IMR-90 (cell line): ENCODE measurements around the gene CCDC77. TPM values are rescaled to one million over a fixed set of nuclear protein-coding genes. Genes with fewer than 3 reads are reported as not detected.

Source experiments
- ATAC-seq: fragments of 200-7000 bp; cut with Tn5 transposase; 2 replicates; pipeline ENCODE4 v1.9.1; 2020; ENCODE audit warnings: low read depth, mild to moderate bottlenecking, moderate library complexity
- BruUV-seq: library from RNA; stranded (reverse); fragments of 400-500 nt; replicated peaks from 2 replicates; lab custom pipeline; 2021; lab: Mats Ljungman, UMichigan
- CTCF ChIA-PET: fragments of 300-600 bp; formaldehyde crosslinking; extraction: SDS; loops from one replicate; lab custom pipeline; 2021; ENCODE audit warnings: antibody characterized with exemption; lab: Yijun Ruan, JAX
- POLR2A ChIA-PET: fragments of 300-600 bp; sonication (Branson Sonifier 250); formaldehyde crosslinking; loops from one replicate; lab custom pipeline; 2022; ENCODE audit warnings: antibody characterized with exemption; ENCODE audit not compliant: unreplicated experiment; lab: Charles Lee
- DNase-seq: peaks from one replicate; pipeline ENCODE4 v3.0.0; 2013
- H2AFZ ChIP-seq: replicated peaks from 2 replicates; pipeline ENCODE3; 2013; ENCODE audit warnings: low read length, mild to moderate bottlenecking; ENCODE audit not compliant: poor library complexity
- H2AK5ac ChIP-seq: 2 replicates; pipeline ENCODE4 v1.6.1; 2013; ENCODE audit warnings: low read depth, low read length, inconsistent platforms
- H2AK9ac ChIP-seq: replicated peaks from 2 replicates; pipeline ENCODE3; 2013; ENCODE audit warnings: mild to moderate bottlenecking, low read depth, low read length, moderate library complexity; ENCODE audit not compliant: poor library complexity
- H2BK120ac ChIP-seq: 2 replicates; pipeline ENCODE4 v1.6.1; 2013; ENCODE audit warnings: low read depth, low read length, inconsistent platforms
- H2BK15ac ChIP-seq: 3 replicates; pipeline ENCODE4 v1.6.1; 2013; ENCODE audit warnings: low read depth, low read length, inconsistent platforms
- H2BK20ac ChIP-seq: 2 replicates; pipeline ENCODE4 v1.6.1; 2013; ENCODE audit warnings: low read depth, mild to moderate bottlenecking, inconsistent platforms, low read length, moderate library complexity
- H2BK5ac ChIP-seq: 2 replicates; pipeline ENCODE4 v1.6.1; 2013; ENCODE audit warnings: mild to moderate bottlenecking, low read depth, low read length, inconsistent platforms; ENCODE audit not compliant: poor library complexity, severe bottlenecking
- H3K14ac ChIP-seq: replicated peaks from 2 replicates; pipeline ENCODE4 v1.6.1; 2013; ENCODE audit warnings: low read depth, low read length, inconsistent platforms
- H3K18ac ChIP-seq: 2 replicates; pipeline ENCODE4 v1.6.1; 2013; ENCODE audit warnings: low read depth, low read length, control low read depth
- H3K23ac ChIP-seq: 2 replicates; pipeline ENCODE4 v1.6.1; 2013; ENCODE audit warnings: low read depth, low read length, inconsistent platforms
- H3K27ac ChIP-seq: 2 replicates; pipeline ENCODE4 v1.5.1; 2013; ENCODE audit warnings: mild to moderate bottlenecking, control low read depth, low read length; ENCODE audit not compliant: insufficient read depth
- H3K27me3 ChIP-seq: 2 replicates; pipeline ENCODE4 v1.6.1; 2013; ENCODE audit warnings: low read length; ENCODE audit not compliant: control insufficient read depth, insufficient read depth
- H3K36me3 ChIP-seq: 2 replicates; pipeline ENCODE4 v1.6.1; 2013; ENCODE audit warnings: low read length, mixed read lengths; ENCODE audit not compliant: control insufficient read depth, insufficient read depth
- H3K4ac ChIP-seq: 2 replicates; pipeline ENCODE4 v1.6.1; 2013; ENCODE audit warnings: low read depth, low read length, inconsistent platforms
- H3K4me1 ChIP-seq: 2 replicates; pipeline ENCODE4 v1.6.1; 2013; ENCODE audit warnings: low read length, mixed read lengths; ENCODE audit not compliant: control insufficient read depth, insufficient read depth
- H3K4me2 ChIP-seq: 2 replicates; pipeline ENCODE4 v1.6.1; 2013; ENCODE audit warnings: low read depth, mild to moderate bottlenecking, control low read depth, low read length, moderate library complexity
- H3K4me3 ChIP-seq: 2 replicates; pipeline ENCODE4 v1.5.1; 2013; ENCODE audit warnings: low read depth, mild to moderate bottlenecking, control low read depth, low read length, moderate library complexity; ENCODE audit not compliant: insufficient read depth
- H3K56ac ChIP-seq: 2 replicates; pipeline ENCODE4 v1.6.1; 2013; ENCODE audit warnings: low read length, inconsistent platforms; ENCODE audit not compliant: insufficient read depth; ENCODE audit errors: extremely low read depth
- H3K79me1 ChIP-seq, 2 experiments: 2 replicates each; pipeline ENCODE4 v1.6.1; 2013; ENCODE audit warnings: low read length in 2 of 2, inconsistent platforms in 1 of 2, low read depth in 1 of 2
- H3K9ac ChIP-seq: 2 replicates; pipeline ENCODE4 v1.6.1; 2013; ENCODE audit warnings: low read depth, low read length, control low read depth
- H3K9me1 ChIP-seq: 2 replicates; pipeline ENCODE4 v1.6.1; 2013; ENCODE audit warnings: low read length, inconsistent platforms; ENCODE audit not compliant: insufficient read depth
- H3K9me3 ChIP-seq: 2 replicates; pipeline ENCODE4 v1.6.1; 2013; ENCODE audit warnings: low read length; ENCODE audit not compliant: control insufficient read depth, insufficient read depth
- H4K20me1 ChIP-seq: 2 replicates; pipeline ENCODE4 v1.6.1; 2013; ENCODE audit warnings: low read length, inconsistent platforms; ENCODE audit not compliant: insufficient read depth
- H4K5ac ChIP-seq: 2 replicates; pipeline ENCODE4 v1.6.1; 2013; ENCODE audit warnings: mild to moderate bottlenecking, low read depth, low read length, control low read depth
- H4K8ac ChIP-seq, 2 experiments: 2 replicates each; pipeline ENCODE4 v1.6.1; 2013; ENCODE audit warnings: low read depth in 2 of 2, low read length in 2 of 2, control low read depth in 1 of 2, inconsistent platforms in 1 of 2
- H4K91ac ChIP-seq: 2 replicates; pipeline ENCODE4 v1.6.1; 2013; ENCODE audit warnings: low read depth, low read length, inconsistent platforms; ENCODE audit not compliant: insufficient read depth
- BHLHE40 ChIP-seq: fragments of 150-350 bp; IDR thresholded peaks from 2 replicates; pipeline ENCODE4 v1.6.1; 2016; ENCODE audit warnings: mild to moderate bottlenecking, low read depth, low read length
- CEBPB ChIP-seq: IDR thresholded peaks from 2 replicates; pipeline ENCODE4 v1.6.1; 2012; ENCODE audit warnings: low read depth, low read length, improper control_type of control experiment
- CHD1 ChIP-seq: IDR thresholded peaks from 2 replicates; pipeline ENCODE4 v1.6.1; 2012; ENCODE audit warnings: low read depth, low read length, improper control_type of control experiment
- CTCF ChIP-seq: conservative IDR thresholded peaks from 2 replicates; pipeline ENCODE4 v1.5.1; 2012; ENCODE audit warnings: mild to moderate bottlenecking, low read depth, low read length, improper control_type of control experiment
- FOS ChIP-seq: fragments of 150-350 bp; IDR thresholded peaks from 2 replicates; pipeline ENCODE4 v1.6.1; 2016; ENCODE audit warnings: low read depth, low read length
- MAZ ChIP-seq: IDR thresholded peaks from 2 replicates; pipeline ENCODE4 v1.6.1; 2012; ENCODE audit warnings: low read depth, mild to moderate bottlenecking, low read length, improper control_type of control experiment, moderate library complexity, borderline replicate concordance
- MXI1 ChIP-seq: IDR thresholded peaks from 2 replicates; pipeline ENCODE4 v1.6.1; 2012; ENCODE audit warnings: low read depth, mild to moderate bottlenecking, low read length, moderate library complexity, borderline replicate concordance
- NFE2L2 ChIP-seq: fragments of 150-350 bp; IDR thresholded peaks from 2 replicates; pipeline ENCODE4 v1.6.1; 2016; ENCODE audit warnings: low read depth, mild to moderate bottlenecking, low read length
- RAD21 ChIP-seq: IDR thresholded peaks from 2 replicates; pipeline ENCODE4 v1.6.1; 2012; ENCODE audit warnings: low read length, improper control_type of control experiment
- RCOR1 ChIP-seq: IDR thresholded peaks from 2 replicates; pipeline ENCODE4 v1.6.1; 2012; ENCODE audit warnings: mild to moderate bottlenecking, low read length, improper control_type of control experiment; ENCODE audit not compliant: insufficient replicate concordance
- RFX5 ChIP-seq: IDR thresholded peaks from 2 replicates; pipeline ENCODE4 v1.8.0; 2012; ENCODE audit warnings: low read depth, mild to moderate bottlenecking, low read length, moderate library complexity
- SMC3 ChIP-seq: fragments of 150-350 bp; IDR thresholded peaks from 2 replicates; pipeline ENCODE4 v1.6.1; 2016; ENCODE audit warnings: low read depth, mild to moderate bottlenecking, antibody characterized with exemption, low read length, moderate library complexity
- USF2 ChIP-seq: fragments of 150-350 bp; IDR thresholded peaks from 2 replicates; pipeline ENCODE4 v1.6.1; 2017; ENCODE audit warnings: mild to moderate bottlenecking, antibody characterized with exemption, low read length, low read depth
- WGBS, 2 experiments: methylation state at CpG; one replicate each; pipeline versions ENCODE4 v1.1.5 to v1.1.7; 2013; ENCODE audit warnings: missing lambda C conversion rate in 2 of 2; ENCODE audit not compliant: insufficient read length in 1 of 2; ENCODE audit errors: extremely low coverage in 2 of 2; 5-methylcytosine and 5-hydroxymethylcytosine counted together
- dilution Hi-C: fragments of 300-500 bp; cut with HindIII; formaldehyde crosslinking; loops from one replicate; pipeline ENCODE4 v1.14.3; 2018; ENCODE audit warnings: low sequenced_read_pairs; ENCODE audit not compliant: unreplicated experiment
- in situ Hi-C: fragments of 300-500 bp; cut with MboI; formaldehyde crosslinking; loops from 3 replicates; pipeline ENCODE4 v1.14.3; 2019; ENCODE audit warnings: low sequenced_read_pairs, inconsistent platforms, mixed read lengths
- intact Hi-C: fragments of 100-400 bp; cut with micrococcal nuclease; formaldehyde crosslinking; loops from 2 replicates; pipeline ENCODE4 v1.10.0; 2022
- polyA plus RNA-seq, 3 experiments: library from polyadenylated mRNA; depleted of rRNA; stranded (reverse); fragments of >200 nt; gene quantifications; 2 replicates each; pipeline ENCODE4 v1.2.3, GENCODE V29; 2012; ENCODE audit warnings: low replicate concordance in 1 of 3
- total RNA-seq: library from RNA; depleted of rRNA; stranded (reverse); fragments of >200 nt; gene quantifications from 2 replicates; pipeline ENCODE4 v1.2.3, GENCODE V29; 2012

The CCDC77 gene
- total and polyA plus RNA-seq, 2 of the 4 experiments (the other 2 are of a cell fraction): 6.6 to 7.2 TPM

- no CpG with 5 or more reads among the region's 5 CpGs for WGBS, 2 experiments
- ATAC-seq (no peak), DNase-seq (no peak)
- Histone ChIP-seq H3K36me3 (no peaks in the 10 kb centered on the region), H3K9ac (no peak overlapping the region), H4K5ac (no peak overlapping the region), H3K18ac (no peak overlapping the region), H2BK20ac (no peak overlapping the region), H3K9me1 (no peaks in the 10 kb centered on the region), H3K79me1 (no peaks in the 10 kb centered on the region), H3K27me3 (peaks cover 53% of the 10 kb centered on the region), H3K4ac (no peak overlapping the region), H2AK9ac (no peak overlapping the region), H3K14ac (no peak overlapping the region), H3K23ac (no peak overlapping the region), H2BK120ac (no peak overlapping the region), H2AFZ (no peak overlapping the region), H4K8ac (no peak overlapping the region), H3K27ac (no peak overlapping the region), H2AK5ac (no peak overlapping the region), H3K56ac (no peak overlapping the region), H4K20me1 (no peaks in the 10 kb centered on the region), H3K9me3 (no peaks in the 10 kb centered on the region; the same call in 1 of the 2 replicates), H4K91ac (no peak overlapping the region), H3K4me2 (no peak overlapping the region), H2BK15ac (no peak overlapping the region), H3K4me1 (no peaks in the 10 kb centered on the region), H3K4me3 (no peak overlapping the region), H2BK5ac (no peak overlapping the region)
- in situ Hi-C loops: no loop called here
- dilution Hi-C loops: no loop called here
- ChIA-PET POLR2A (no interaction called here), CTCF (interaction anchor here (1.3 kb wide), 1 partner anchor 13 kb away, joined by 5 read pairs; no protein-coding TSS in a partner anchor)
- no TSS peak for BruUV-seq
- TF ChIP-seq CTCF: no peak
- TF ChIP-seq USF2: no peak
- no peak for TF ChIP-seq RCOR1
- TF ChIP-seq MXI1: no peak
- no peak for TF ChIP-seq CHD1
- TF ChIP-seq FOS: no peak
- TF ChIP-seq CEBPB: no peak
- TF ChIP-seq BHLHE40: no peak
- TF ChIP-seq SMC3: no peak
- no peak for TF ChIP-seq NFE2L2
- TF ChIP-seq RFX5: no peak
- no peak for TF ChIP-seq MAZ
- no peak for TF ChIP-seq RAD21
- intact Hi-C loops: no loop called here
These were observed 65.3 kb downstream of the CCDC77 start for GRCh38 chr12:466762-467161.
